Activated T-cell treated with anti-CD3 and anti-CD28 coated beads for 1 hour (primary cell): Measurements from ENCODE around the gene LIFR.
A peak's percentile ranks its signal among the peaks of the same experiment; 100 is the strongest.

Source experiments
- DNase-seq: peaks from one replicate; pipeline ENCODE4 v3.0.0-alpha.2; 2020; ENCODE audit warnings: low read depth

The LIFR gene

GRCh38 chr5:38441453-38442246 lies 114.8 kb downstream of the LIFR start:
- peak; percentile 73 for DNase-seq

GRCh38 chr5:38438757-38439156 lies 117.7 kb downstream of the LIFR start:
- no peak for DNase-seq

- no peak for DNase-seq
Observed at GRCh38 chr5:38434966-38435705, 121.3 kb downstream of the LIFR start.

- no peak for DNase-seq
Observed at GRCh38 chr5:38433160-38433861, 123.1 kb downstream of the LIFR start.

GRCh38 chr5:38431242-38431853 lies 125.1 kb downstream of the LIFR start:
- no peak for DNase-seq

GRCh38 chr5:38426986-38427950 lies 129.2 kb downstream of the LIFR start:
- no peak for DNase-seq

GRCh38 chr5:38426490-38426889 lies 130.0 kb downstream of the LIFR start:
- no peak for DNase-seq
